Body of pancreas (tissue), 4 donors: ENCODE measurements around the gene FKBP2. TPM values are rescaled to one million over a fixed set of nuclear protein-coding genes. Genes with fewer than 3 reads are reported as not detected.

Experiments used
- ATAC-seq: fragments of 150-250 bp; one replicate; pipeline ENCODE4 v1.9.1; 2016
- DNase-seq, 4 donors: peaks; one replicate each; pipeline ENCODE4 v3.0.0-alpha.2; 2019
- H3K27ac ChIP-seq, 4 donors: fragments of 200-600 bp; sonication (generic); 1 replicate in 3 of 4; 2 replicates in 1 of 4; pipeline versions ENCODE4 v1.5.1 to v1.6.1; 2016 to 2019; ENCODE audit warnings: mild to moderate bottlenecking in 1 of 4, mixed read lengths in 1 of 4, moderate library complexity in 1 of 4
- H3K27me3 ChIP-seq, 2 donors: fragments of 200-600 bp; sonication (generic); one replicate each; pipeline ENCODE4 v1.6.0; 2016; ENCODE audit warnings: mild to moderate bottlenecking in 1 of 2
- H3K36me3 ChIP-seq, 2 donors: fragments of 200-600 bp; sonication (generic); replicated peaks in 1 of 2; 2 replicates each; pipeline ENCODE4 v1.5.1; 2016; ENCODE audit warnings: low read depth in 2 of 2; ENCODE audit not compliant: insufficient read depth in 1 of 2
- H3K4me1 ChIP-seq: fragments of 200-600 bp; sonication (generic); one replicate; pipeline ENCODE4 v1.6.0; 2016
- H3K4me3 ChIP-seq, 2 donors: fragments of 200-600 bp; sonication (generic); 1 replicate in 1 of 2; 2 replicates in 1 of 2; pipeline ENCODE4 v1.5.1; 2016 to 2019
- H3K9me3 ChIP-seq, 3 donors: fragments of 200-600 bp; sonication (generic); 1 replicate in 2 of 3; 2 replicates in 1 of 3; pipeline ENCODE4 v1.5.1; 2016
- CTCF ChIP-seq, 7 experiments: fragments of 450-650 bp in 4 of 7; fragments of 200-600 bp in 3 of 7; sonication (generic) in 3 of 7; IDR thresholded peaks; one replicate each; pipeline ENCODE4 v1.5.1; 2016 to 2019; ENCODE audit warnings: antibody characterized with exemption in 7 of 7
- POLR2A ChIP-seq, 3 donors: fragments of 450-650 bp; IDR thresholded peaks; one replicate each; pipeline ENCODE4 v1.6.1; 2016; ENCODE audit warnings: antibody characterized with exemption in 3 of 3, mild to moderate bottlenecking in 2 of 3
- WGBS, 2 donors: methylation state at CpG; one replicate each; pipeline ENCODE4 v1.1.5; 2017; 5-methylcytosine and 5-hydroxymethylcytosine counted together
- intact Hi-C: fragments of 100-400 bp; cut with DNase I; formaldehyde crosslinking; loops from one replicate; pipeline ENCODE4 v1.15.1; 2023
- total RNA-seq, 2 donors: library from RNA; depleted of rRNA; stranded (reverse); fragments of >200 nt; gene quantifications; one replicate each; pipeline ENCODE4 v1.1.0, GENCODE V29; 2016

The FKBP2 gene
- total RNA-seq, 2 donors from 2014 or later = 42.0 to 92.6 TPM

- Histone ChIP-seq H3K9me3 (no peaks in the 10 kb centered on the region), H3K4me1 (peaks cover 24% of the 10 kb centered on the region), H3K4me3 (no peak overlapping the region), H3K27ac (no peak overlapping the region), H3K27me3 (no peaks in the 10 kb centered on the region), H3K36me3 (no peaks in the 10 kb centered on the region)
- intact Hi-C loops = no loop called here
- ATAC-seq = no peak
- no peak for DNase-seq
- WGBS, 2 donors = 87 to 94% methylated on average over 20 to 31 of the region's 35 CpGs
- TF ChIP-seq CTCF (IDR thresholded peaks at IDR 0.05) (no peak), POLR2A (IDR thresholded peaks at IDR 0.05) (no peak)
Measured at GRCh38 chr11:64255135-64256128, 14.5 kb downstream of the FKBP2 start.

- TF ChIP-seq CTCF (IDR thresholded peaks at IDR 0.05) (no peak), POLR2A (IDR thresholded peaks at IDR 0.05) (no peak)
- no peak for ATAC-seq
- no peak overlapping the region for H3K27ac ChIP-seq
- peaks cover 16% of the 10 kb centered on the region for H3K4me1 ChIP-seq
- WGBS, 2 donors = 87 to 89% methylated on average over 8 to 15 of the region's 15 CpGs
- DNase-seq = no peak
- no peaks in the 10 kb centered on the region for H3K36me3 ChIP-seq
- intact Hi-C loops = no loop called here
- H3K27me3 ChIP-seq = no peaks in the 10 kb centered on the region
- no peaks in the 10 kb centered on the region for H3K9me3 ChIP-seq
- H3K4me3 ChIP-seq = no peak overlapping the region
Measured at GRCh38 chr11:64256300-64256699, 15.4 kb downstream of the FKBP2 start.

- intact Hi-C loops = no loop called here
- ATAC-seq = no peak
- TF ChIP-seq POLR2A (IDR thresholded peaks at IDR 0.05) (no peak), CTCF (IDR thresholded peaks at IDR 0.05) (no peak)
- Histone ChIP-seq H3K4me1 (no peaks in the 10 kb centered on the region), H3K9me3 (no peaks in the 10 kb centered on the region), H3K36me3 (no peaks in the 10 kb centered on the region), H3K27ac (no peak overlapping the region), H3K27me3 (no peaks in the 10 kb centered on the region), H3K4me3 (no peak overlapping the region)
- DNase-seq = no peak
- WGBS, 2 donors = 88 to 89% methylated on average over 6 to 18 of the region's 24 CpGs
Measured at GRCh38 chr11:64258356-64258755, 17.5 kb downstream of the FKBP2 start.

GRCh38 chr11:64258946-64259532 lies 18.1 kb downstream of the FKBP2 start:
- Histone ChIP-seq H3K4me3 (no peak overlapping the region), H3K27ac (no peak overlapping the region), H3K27me3 (no peaks in the 10 kb centered on the region), H3K4me1 (no peaks in the 10 kb centered on the region), H3K9me3 (no peaks in the 10 kb centered on the region), H3K36me3 (no peaks in the 10 kb centered on the region)
- 93 to 94% methylated on average over 14 to 26 of the region's 32 CpGs for WGBS, 2 donors
- intact Hi-C loops = no loop called here
- no peak for ATAC-seq
- TF ChIP-seq CTCF (IDR thresholded peaks at IDR 0.05) = no peak
- TF ChIP-seq POLR2A (IDR thresholded peaks at IDR 0.05) = no peak
- no peak for DNase-seq
